ELR (cell line): ENCODE measurements around the gene NCKAP5.

Experiments used
- DNase-seq: peaks from one replicate; pipeline ENCODE4 v3.0.0-alpha.2; 2015; ENCODE audit warnings: low read depth

NCKAP5 gene

GRCh38 chr2:132665401-132666140, 902.7 kb downstream of the NCKAP5 start:
- no peak for DNase-seq

- no peak for DNase-seq
Measured at GRCh38 chr2:132664096-132664495, 904.2 kb downstream of the NCKAP5 start.

- no peak for DNase-seq
Measured at GRCh38 chr2:132662732-132663131, 905.5 kb downstream of the NCKAP5 start.

- no peak for DNase-seq
Measured at GRCh38 chr2:132659331-132659730, 908.9 kb downstream of the NCKAP5 start.

GRCh38 chr2:132656266-132656975, 911.8 kb downstream of the NCKAP5 start:
- no peak for DNase-seq

- no peak for DNase-seq
Measured at GRCh38 chr2:132654968-132655367, 913.3 kb downstream of the NCKAP5 start.

GRCh38 chr2:132654335-132654734, 913.9 kb downstream of the NCKAP5 start:
- DNase-seq, result no peak

GRCh38 chr2:132652474-132652873, 915.8 kb downstream of the NCKAP5 start:
- DNase-seq, result no peak

GRCh38 chr2:132651115-132652045, 916.9 kb downstream of the NCKAP5 start:
- peak; percentile 67 for DNase-seq

- DNase-seq, result no peak
Measured at GRCh38 chr2:132646540-132647108, 921.6 kb downstream of the NCKAP5 start.

- DNase-seq, result no peak
Measured at GRCh38 chr2:132645722-132646539, 922.3 kb downstream of the NCKAP5 start.

- DNase-seq, result no peak
Measured at GRCh38 chr2:132645176-132645575, 923.1 kb downstream of the NCKAP5 start.

- no peak for DNase-seq
Measured at GRCh38 chr2:132642415-132642814, 925.8 kb downstream of the NCKAP5 start.

- no peak for DNase-seq
Measured at GRCh38 chr2:132641819-132642218, 926.4 kb downstream of the NCKAP5 start.

- DNase-seq, result no peak
Measured at GRCh38 chr2:132640116-132640515, 928.1 kb downstream of the NCKAP5 start.

GRCh38 chr2:132638313-132639040, 929.8 kb downstream of the NCKAP5 start:
- DNase-seq, result no peak

- no peak for DNase-seq
Measured at GRCh38 chr2:132636346-132636745, 931.9 kb downstream of the NCKAP5 start.

- DNase-seq, result no peak
Measured at GRCh38 chr2:132633635-132634034, 934.6 kb downstream of the NCKAP5 start.

GRCh38 chr2:132632000-132632649, 936.1 kb downstream of the NCKAP5 start:
- DNase-seq, result peak; percentile 39

GRCh38 chr2:132627536-132627935, 940.7 kb downstream of the NCKAP5 start:
- peak; percentile 31 for DNase-seq
